Measurements from ENCODE around the gene RGS1.

GRCh38 chr1:192546596-192547190, 28.9 kb upstream of the RGS1 start:
- TF ChIP-seq RAD21 (IDR thresholded peaks at IDR 0.05; ENCODE audit: low read depth): no peak
- TF ChIP-seq TAF1 (IDR thresholded peaks at IDR 0.05; ENCODE audit: low read depth): no peak
- no peak for TF ChIP-seq USF1 (IDR thresholded peaks at IDR 0.05)
- no peak for TF ChIP-seq CREB1 (IDR thresholded peaks at IDR 0.05; ENCODE audit: low read depth)
- no peak for TF ChIP-seq EGR1 (IDR thresholded peaks at IDR 0.05)
- TF ChIP-seq MAX (IDR thresholded peaks at IDR 0.05): no peak
- no peak for TF ChIP-seq CEBPB (IDR thresholded peaks at IDR 0.05)
- TF ChIP-seq FOXM1 (IDR thresholded peaks at IDR 0.05; ENCODE audit: borderline replicate concordance, low read depth): no peak
- TF ChIP-seq EP300 (IDR thresholded peaks at IDR 0.05; ENCODE audit: borderline replicate concordance): no peak
- no peak for TF ChIP-seq TCF12 (IDR thresholded peaks at IDR 0.05; ENCODE audit: low read depth)
- no peak for TF ChIP-seq REST (IDR thresholded peaks at IDR 0.05; ENCODE audit: low read depth)
- TF ChIP-seq TEAD4 (IDR thresholded peaks at IDR 0.05): no peak
